ENCODE measurements around the gene PLOD3.

DNA sequence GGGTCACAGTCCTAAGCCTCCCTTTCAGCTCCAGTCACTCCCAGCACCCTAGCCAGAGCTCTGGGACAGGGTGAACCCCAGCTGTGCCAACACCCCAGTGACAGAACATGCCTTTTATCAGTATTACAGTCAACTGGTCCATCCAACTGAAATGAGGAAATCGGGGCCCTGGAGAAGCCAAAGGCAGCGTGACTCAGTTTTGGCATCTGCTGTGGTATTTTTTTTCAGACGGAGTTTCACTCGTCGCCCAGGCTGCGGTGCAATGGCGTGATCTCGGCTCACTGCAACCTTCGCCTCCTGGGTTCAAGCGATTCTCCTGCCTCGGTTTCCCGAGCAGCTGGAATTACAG is 23.6 kb upstream of the PLOD3 start:
- TF ChIP-seq, protein P1, sequence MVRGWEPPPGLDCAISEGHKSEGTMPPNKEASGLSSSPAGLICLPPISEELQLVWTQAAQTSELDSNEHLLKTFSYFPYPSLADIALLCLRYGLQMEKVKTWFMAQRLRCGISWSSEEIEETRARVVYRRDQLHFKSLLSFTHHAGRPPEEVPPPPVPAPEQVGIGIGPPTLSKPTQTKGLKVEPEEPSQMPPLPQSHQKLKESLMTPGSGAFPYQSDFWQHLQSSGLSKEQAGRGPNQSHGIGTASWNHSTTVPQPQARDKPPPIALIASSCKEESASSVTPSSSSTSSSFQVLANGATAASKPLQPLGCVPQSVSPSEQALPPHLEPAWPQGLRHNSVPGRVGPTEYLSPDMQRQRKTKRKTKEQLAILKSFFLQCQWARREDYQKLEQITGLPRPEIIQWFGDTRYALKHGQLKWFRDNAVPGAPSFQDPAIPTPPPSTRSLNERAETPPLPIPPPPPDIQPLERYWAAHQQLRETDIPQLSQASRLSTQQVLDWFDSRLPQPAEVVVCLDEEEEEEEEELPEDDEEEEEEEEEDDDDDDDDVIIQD (CRISPR knock-in tag; IDR thresholded peaks at IDR 0.05) = no peak
- TF ChIP-seq, protein P2, sequence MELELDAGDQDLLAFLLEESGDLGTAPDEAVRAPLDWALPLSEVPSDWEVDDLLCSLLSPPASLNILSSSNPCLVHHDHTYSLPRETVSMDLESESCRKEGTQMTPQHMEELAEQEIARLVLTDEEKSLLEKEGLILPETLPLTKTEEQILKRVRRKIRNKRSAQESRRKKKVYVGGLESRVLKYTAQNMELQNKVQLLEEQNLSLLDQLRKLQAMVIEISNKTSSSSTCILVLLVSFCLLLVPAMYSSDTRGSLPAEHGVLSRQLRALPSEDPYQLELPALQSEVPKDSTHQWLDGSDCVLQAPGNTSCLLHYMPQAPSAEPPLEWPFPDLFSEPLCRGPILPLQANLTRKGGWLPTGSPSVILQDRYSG (tag; conservative IDR thresholded peaks at IDR 0.05; ENCODE audit: low read depth) = no peak
- TF ChIP-seq, protein P3, sequence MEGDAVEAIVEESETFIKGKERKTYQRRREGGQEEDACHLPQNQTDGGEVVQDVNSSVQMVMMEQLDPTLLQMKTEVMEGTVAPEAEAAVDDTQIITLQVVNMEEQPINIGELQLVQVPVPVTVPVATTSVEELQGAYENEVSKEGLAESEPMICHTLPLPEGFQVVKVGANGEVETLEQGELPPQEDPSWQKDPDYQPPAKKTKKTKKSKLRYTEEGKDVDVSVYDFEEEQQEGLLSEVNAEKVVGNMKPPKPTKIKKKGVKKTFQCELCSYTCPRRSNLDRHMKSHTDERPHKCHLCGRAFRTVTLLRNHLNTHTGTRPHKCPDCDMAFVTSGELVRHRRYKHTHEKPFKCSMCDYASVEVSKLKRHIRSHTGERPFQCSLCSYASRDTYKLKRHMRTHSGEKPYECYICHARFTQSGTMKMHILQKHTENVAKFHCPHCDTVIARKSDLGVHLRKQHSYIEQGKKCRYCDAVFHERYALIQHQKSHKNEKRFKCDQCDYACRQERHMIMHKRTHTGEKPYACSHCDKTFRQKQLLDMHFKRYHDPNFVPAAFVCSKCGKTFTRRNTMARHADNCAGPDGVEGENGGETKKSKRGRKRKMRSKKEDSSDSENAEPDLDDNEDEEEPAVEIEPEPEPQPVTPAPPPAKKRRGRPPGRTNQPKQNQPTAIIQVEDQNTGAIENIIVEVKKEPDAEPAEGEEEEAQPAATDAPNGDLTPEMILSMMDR (IDR thresholded peaks at IDR 0.05 in 2 of 3, conservative IDR thresholded peaks at IDR 0.05 in 1 of 3; ENCODE audit: insufficient read depth in 2 of 3, low read depth in 1 of 3, low read length in 3 of 3) = no peak
- TF ChIP-seq CHD2 (IDR thresholded peaks at IDR 0.05; ENCODE audit: low read depth, low read length) = no peak
- TF ChIP-seq EGR1 (conservative IDR thresholded peaks at IDR 0.05) = no peak
- TF ChIP-seq MEF2A (IDR thresholded peaks at IDR 0.05; ENCODE audit: control insufficient read depth, low read depth, low read length) = no peak
- TF ChIP-seq ZNF124 (CRISPR knock-in tag; IDR thresholded peaks at IDR 0.05) = no peak
- TF ChIP-seq THRAP3 (IDR thresholded peaks at IDR 0.05; ENCODE audit: borderline replicate concordance) = no peak
- TF ChIP-seq ZC3H4 (CRISPR knock-in tag; IDR thresholded peaks at IDR 0.05; ENCODE audit: borderline replicate concordance) = no peak
- TF ChIP-seq CTBP1 (IDR thresholded peaks at IDR 0.05; ENCODE audit: borderline replicate concordance) = no peak
- TF ChIP-seq, protein P4, sequence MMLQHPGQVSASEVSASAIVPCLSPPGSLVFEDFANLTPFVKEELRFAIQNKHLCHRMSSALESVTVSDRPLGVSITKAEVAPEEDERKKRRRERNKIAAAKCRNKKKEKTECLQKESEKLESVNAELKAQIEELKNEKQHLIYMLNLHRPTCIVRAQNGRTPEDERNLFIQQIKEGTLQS (IDR thresholded peaks at IDR 0.05) = no peak
- TF ChIP-seq, protein P4 (CRISPR knock-in tag; conservative IDR thresholded peaks at IDR 0.05) = no peak
- TF ChIP-seq ZNF57 (CRISPR knock-in tag; IDR thresholded peaks at IDR 0.05) = no peak

Measured in K562 (cell line).